ENCODE data around the gene NHSL1.

DNA sequence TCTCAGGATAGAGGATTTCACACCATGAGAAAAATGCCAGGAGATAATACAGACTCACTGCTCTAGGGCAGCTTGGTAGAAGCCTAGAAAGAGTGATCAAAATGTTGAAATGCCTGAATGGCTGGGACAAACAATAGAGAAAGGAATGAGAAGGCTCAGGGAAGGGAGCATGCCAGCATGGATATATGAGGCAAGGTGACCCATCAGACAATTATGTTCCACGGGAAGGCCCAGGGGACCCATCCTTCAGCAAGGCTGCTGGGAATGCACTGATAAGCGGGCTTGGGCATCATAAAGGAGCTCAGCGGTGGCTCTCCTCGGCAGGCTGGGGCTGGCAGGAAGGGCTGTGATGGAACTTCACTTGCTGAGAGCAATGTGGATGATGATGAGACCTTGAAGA, 83.1 kb downstream of the NHSL1 start:
- TF ChIP-seq EP300 (IDR thresholded peaks at IDR 0.05; ENCODE audit: low read depth): no peak
- no peak for TF ChIP-seq POLR2AphosphoS5 (IDR thresholded peaks at IDR 0.05)

All from transverse colon (tissue), 3 donors.